Hippocampal formation (tissue), 2 donors: Measurements from ENCODE around the gene NPS.

Source experiments
- DNase-seq, 2 donors: peaks; one replicate each; lab custom pipeline; 2025; lab: John Stamatoyannopoulos, UW

NPS gene

GRCh38 chr10:127549009-127549408 lies at the start of gene NPS:
Gene NPS (plus strand): TSS chr10:127549309. CDS start chr10:127549369, 60 bp downstream.
- DNase-seq, result no peak

- DNase-seq, result no peak
These were observed 49.0 kb upstream of the NPS start for GRCh38 chr10:127500127-127500526.

- no peak for DNase-seq
These were observed 43.0 kb upstream of the NPS start for GRCh38 chr10:127506094-127506493.

GRCh38 chr10:127522298-127522697 lies 26.8 kb upstream of the NPS start:
- DNase-seq, result no peak

GRCh38 chr10:127523476-127523875 lies 25.6 kb upstream of the NPS start:
- no peak for DNase-seq

GRCh38 chr10:127524229-127524628 lies 24.9 kb upstream of the NPS start:
- no peak for DNase-seq

- no peak for DNase-seq
These were observed 24.0 kb upstream of the NPS start for GRCh38 chr10:127524908-127525665.

- DNase-seq, result no peak
These were observed 23.4 kb upstream of the NPS start for GRCh38 chr10:127525686-127526085.

GRCh38 chr10:127526161-127526560 lies 22.9 kb upstream of the NPS start:
- no peak for DNase-seq

GRCh38 chr10:127527320-127527719 lies 21.8 kb upstream of the NPS start:
- DNase-seq, result no peak

- peak; percentile 25 to 51 for DNase-seq
These were observed 21.2 kb upstream of the NPS start for GRCh38 chr10:127527891-127528290.

- DNase-seq, result no peak
These were observed 16.9 kb upstream of the NPS start for GRCh38 chr10:127532193-127532592.

GRCh38 chr10:127532659-127533058 lies 16.4 kb upstream of the NPS start:
- DNase-seq, result no peak

GRCh38 chr10:127534074-127534473 lies 15.0 kb upstream of the NPS start:
- DNase-seq, result no peak

- DNase-seq, result no peak
These were observed 14.6 kb upstream of the NPS start for GRCh38 chr10:127534496-127534895.

GRCh38 chr10:127535802-127536515 lies 13.2 kb upstream of the NPS start:
- no peak for DNase-seq

GRCh38 chr10:127536972-127537760 lies 11.9 kb upstream of the NPS start:
- no peak for DNase-seq

GRCh38 chr10:127537924-127538323 lies 11.2 kb upstream of the NPS start:
- no peak for DNase-seq

- no peak for DNase-seq
These were observed 1.1 kb upstream of the NPS start for GRCh38 chr10:127548022-127548421.

GRCh38 chr10:127550861-127551260 lies 1.8 kb downstream of the NPS start:
- DNase-seq, result peak in 1 of 2 donors; percentile 35

GRCh38 chr10:127552446-127552845 lies 3.3 kb downstream of the NPS start:
- DNase-seq, result no peak

GRCh38 chr10:127553417-127553816 lies 4.3 kb downstream of the NPS start:
- DNase-seq, result no peak

- DNase-seq, result no peak
These were observed 7.8 kb downstream of the NPS start for GRCh38 chr10:127556916-127557315.
